GM23338 (cell line): ENCODE data around the gene GSAP. TPM values are rescaled to one million over a fixed set of nuclear protein-coding genes. Genes with fewer than 3 reads are reported as not detected.
"Not testable (repeated sequence)": the region's sequence is repeated elsewhere in the genome, so short reads cannot be mapped to it uniquely, and the experiment has no call there.

Experiments
- ATAC-seq: fragments of 200-7000 bp; cut with Tn5 transposase; 3 replicates; pipeline ENCODE4 v1.9.1; 2020
- DNase-seq: peaks from one replicate; pipeline ENCODE4 v3.0.0-alpha.2; 2015; ENCODE audit warnings: low spot score
- H2AFZ ChIP-seq: fragments of 200-600 bp; sonication (generic); 2 replicates; pipeline ENCODE4 v1.8.0; 2016; ENCODE audit warnings: antibody characterized with exemption, mild to moderate bottlenecking, moderate library complexity
- H3F3A ChIP-seq: fragments of 200-600 bp; sonication (generic); replicated peaks from 2 replicates; pipeline ENCODE4 v1.8.0; 2017; ENCODE audit warnings: antibody characterized with exemption, mixed run types, low read depth
- H3K27ac ChIP-seq: fragments of 200-600 bp; sonication (generic); 2 replicates; pipeline ENCODE4 v1.6.1; 2016; ENCODE audit warnings: low read depth
- H3K27me3 ChIP-seq: fragments of 200-600 bp; sonication (generic); 2 replicates; pipeline ENCODE4 v1.8.0; 2016; ENCODE audit warnings: mild to moderate bottlenecking, mixed run types, moderate library complexity; ENCODE audit not compliant: insufficient read depth
- H3K36me3 ChIP-seq: fragments of 200-600 bp; sonication (generic); 2 replicates; pipeline ENCODE4 v1.8.0; 2016; ENCODE audit warnings: mild to moderate bottlenecking; ENCODE audit not compliant: insufficient read depth
- H3K4me1 ChIP-seq: fragments of 200-600 bp; sonication (generic); 2 replicates; pipeline ENCODE4 v1.8.0; 2016; ENCODE audit warnings: mild to moderate bottlenecking, moderate library complexity; ENCODE audit not compliant: insufficient read depth
- H3K4me2 ChIP-seq: fragments of 200-600 bp; sonication (generic); 2 replicates; pipeline ENCODE4 v1.7.1; 2017; ENCODE audit warnings: mixed run types
- H3K4me3 ChIP-seq: fragments of 200-600 bp; sonication (generic); 2 replicates; pipeline ENCODE4 v1.6.1; 2016; ENCODE audit warnings: mixed run types
- H3K79me2 ChIP-seq: fragments of 200-600 bp; sonication (generic); replicated peaks from 2 replicates; pipeline ENCODE4 v1.8.0; 2017; ENCODE audit warnings: mild to moderate bottlenecking; ENCODE audit not compliant: insufficient read depth
- H3K9me2 ChIP-seq: fragments of 200-600 bp; sonication (generic); 2 replicates; pipeline ENCODE4 v1.8.0; 2017; ENCODE audit not compliant: insufficient read depth
- H4K20me1 ChIP-seq: fragments of 200-600 bp; sonication (generic); replicated peaks from 2 replicates; pipeline ENCODE4 v1.8.0; 2017; ENCODE audit warnings: mild to moderate bottlenecking; ENCODE audit not compliant: insufficient read depth
- H3K27ac Mint-ChIP-seq: 2 replicates; pipeline ENCODE4 v1.8.0; 2020; ENCODE audit warnings: inconsistent platforms, mild to moderate bottlenecking, moderate library complexity, mixed read lengths
- H3K27me3 Mint-ChIP-seq: 3 replicates; pipeline ENCODE4 v1.8.0; 2022; ENCODE audit warnings: low read depth, mild to moderate bottlenecking, moderate library complexity, mixed read lengths, inconsistent platforms; ENCODE audit not compliant: insufficient read depth, poor library complexity
- H3K36me3 Mint-ChIP-seq: 3 replicates; pipeline ENCODE4 v1.8.0; 2021; ENCODE audit warnings: low read depth, mild to moderate bottlenecking, inconsistent platforms, moderate library complexity, mixed read lengths
- H3K4me1 Mint-ChIP-seq: 3 replicates; pipeline ENCODE4 v1.8.0; 2020; ENCODE audit warnings: mild to moderate bottlenecking, inconsistent platforms, mixed read lengths
- H3K4me3 Mint-ChIP-seq: 3 replicates; pipeline ENCODE4 v1.8.0; 2021; ENCODE audit warnings: moderate library complexity, mild to moderate bottlenecking, inconsistent platforms, mixed read lengths
- H3K9me3 Mint-ChIP-seq: 3 replicates; pipeline ENCODE4 v1.8.0; 2020; ENCODE audit warnings: moderate library complexity, mild to moderate bottlenecking, inconsistent platforms, mixed read lengths
- CREB1 ChIP-seq: fragments of 250-450 bp; sonication (Bioruptor Pico); IDR thresholded peaks from 2 replicates; pipeline ENCODE4 v1.5.0; 2020; ENCODE audit warnings: low read depth, mild to moderate bottlenecking, moderate library complexity
- CTCF ChIP-seq, 2 experiments: fragments of 200-600 bp in 1 of 2; sonication (generic) in 1 of 2; conservative IDR thresholded peaks; 2 replicates each; pipeline versions ENCODE4 v1.5.1 to v1.6.1; 2016 to 2017; ENCODE audit warnings: antibody characterized with exemption in 2 of 2, low read depth in 2 of 2, mild to moderate bottlenecking in 2 of 2, moderate library complexity in 1 of 2
- ETS1 ChIP-seq: IDR thresholded peaks from 2 replicates; pipeline ENCODE4 v1.6.1; 2016; ENCODE audit warnings: antibody characterized with exemption
- EZH2 ChIP-seq: fragments of 200-600 bp; sonication (generic); IDR thresholded peaks from one replicate; pipeline ENCODE4 v1.8.0; 2017; ENCODE audit warnings: antibody characterized with exemption, mild to moderate bottlenecking, low read depth; ENCODE audit not compliant: unreplicated experiment
- EZH2phosphoT487 ChIP-seq: fragments of 200-600 bp; sonication (generic); IDR thresholded peaks from one replicate; pipeline ENCODE4 v1.8.1; 2018; ENCODE audit warnings: antibody characterized with exemption; ENCODE audit not compliant: unreplicated experiment
- JUNB ChIP-seq: IDR thresholded peaks from one replicate; pipeline ENCODE4 v1.6.1; 2016; ENCODE audit warnings: antibody characterized with exemption; ENCODE audit not compliant: unreplicated experiment
- NANOG ChIP-seq: IDR thresholded peaks from 2 replicates; pipeline ENCODE4 v1.6.1; 2016; ENCODE audit warnings: antibody characterized with exemption, borderline replicate concordance
- POLR2AphosphoS5 ChIP-seq: IDR thresholded peaks from 2 replicates; pipeline ENCODE4 v1.6.1; 2016; ENCODE audit warnings: antibody characterized with exemption, low read depth
- REST ChIP-seq: IDR thresholded peaks from one replicate; pipeline ENCODE4 v1.6.1; 2018; ENCODE audit warnings: antibody characterized with exemption; ENCODE audit not compliant: unreplicated experiment
- STAT1 ChIP-seq: IDR thresholded peaks from one replicate; pipeline ENCODE4 v1.6.1; 2016; ENCODE audit warnings: antibody characterized with exemption; ENCODE audit not compliant: unreplicated experiment
- ZNF114 ChIP-seq: fragments of 250-450 bp; sonication (Bioruptor Pico); IDR thresholded peaks from 2 replicates; pipeline ENCODE4 v1.5.0; 2020; ENCODE audit warnings: mild to moderate bottlenecking, moderate library complexity
- ZNF331 ChIP-seq: fragments of 250-450 bp; sonication (Bioruptor Pico); IDR thresholded peaks from 2 replicates; pipeline ENCODE4 v1.5.0; 2020; ENCODE audit warnings: low read depth, mild to moderate bottlenecking, moderate library complexity
- polyA plus RNA-seq: library from polyadenylated mRNA; unstranded; fragments of >200 nt; fragmentation: Nextera tagmentation; extraction: Ambion mirVana; gene quantifications from 2 replicates; pipeline ENCODE4 v1.2.1, GENCODE V29; 2016
- total RNA-seq: library from RNA; depleted of rRNA; stranded (reverse); fragments of >200 nt; shearing (Covaris generic); gene quantifications from 2 replicates; pipeline ENCODE4 v1.2.3, GENCODE V29; 2014

The GSAP gene
- total and polyA plus RNA-seq, 2 experiments from 2014 or later: 0.63 to 1.1 TPM

- TF ChIP-seq REST: no peak
- TF ChIP-seq CREB1 (CRISPR knock-in tag): no peak
- TF ChIP-seq POLR2AphosphoS5: no peak
- TF ChIP-seq EZH2phosphoT487: no peak
- TF ChIP-seq ZNF114 (CRISPR knock-in tag): no peak
- TF ChIP-seq ETS1: no peak
- TF ChIP-seq ZNF331 (CRISPR knock-in tag): no peak
- no peak for TF ChIP-seq EZH2
- TF ChIP-seq JUNB: no peak
Measured at GRCh38 chr7:77276120-77276519, 140.0 kb downstream of the GSAP start (continued).

- not testable (repeated sequence) for H3K4me3 Mint-ChIP-seq, H3F3A ChIP-seq, H3K4me2 ChIP-seq, DNase-seq, H3K36me3 ChIP-seq, H3K36me3 Mint-ChIP-seq, H3K27me3 Mint-ChIP-seq, H3K79me2 ChIP-seq, H3K27ac ChIP-seq, H3K4me1 Mint-ChIP-seq, H3K27ac Mint-ChIP-seq, H3K4me1 ChIP-seq, H3K9me3 Mint-ChIP-seq, H4K20me1 ChIP-seq, ATAC-seq, H3K9me2 ChIP-seq, H3K4me3 ChIP-seq, H3K27me3 ChIP-seq, H2AFZ ChIP-seq
Measured at GRCh38 chr7:77275663-77276062, 140.5 kb downstream of the GSAP start.

GRCh38 chr7:77271766-77272165 is 144.4 kb downstream of the GSAP start:
- H3K79me2 ChIP-seq: no peaks in the 10 kb centered on the region
- H3K4me3 ChIP-seq: no peak overlapping the region
- TF ChIP-seq CREB1 (CRISPR knock-in tag): no peak
- no peak for TF ChIP-seq ZNF331 (CRISPR knock-in tag)
- no peak for TF ChIP-seq JUNB
- TF ChIP-seq REST: no peak
- TF ChIP-seq ZNF114 (CRISPR knock-in tag): no peak
- TF ChIP-seq POLR2AphosphoS5: no peak
- TF ChIP-seq STAT1: no peak
- TF ChIP-seq NANOG: no peak
- TF ChIP-seq ETS1: no peak
- no peak for TF ChIP-seq CTCF (conservative IDR thresholded peaks at IDR 0.05; ENCODE audit: low read depth in 2 of 2)
- TF ChIP-seq EZH2phosphoT487: no peak

More at GRCh38 chr7:77271766-77272165, 144.4 kb downstream of the GSAP start:
- H3K4me2 ChIP-seq: no peak overlapping the region
- no peaks in the 10 kb centered on the region for H3F3A ChIP-seq
- ATAC-seq (no peak), DNase-seq (no peak)
- Mint-ChIP-seq H3K36me3 (no peaks in the 10 kb centered on the region), H3K9me3 (no peaks in the 10 kb centered on the region), H3K4me1 (no peaks in the 10 kb centered on the region), H3K27me3 (peaks cover 4% of the 10 kb centered on the region), H3K27ac (no peak overlapping the region), H3K4me3 (no peak overlapping the region)
- no peaks in the 10 kb centered on the region for H4K20me1 ChIP-seq
- no peaks in the 10 kb centered on the region for H3K27me3 ChIP-seq
- H3K36me3 ChIP-seq: no peaks in the 10 kb centered on the region
- H3K9me2 ChIP-seq: no peaks in the 10 kb centered on the region
- H3K27ac ChIP-seq: no peak overlapping the region
- no peak overlapping the region for H2AFZ ChIP-seq
- H3K4me1 ChIP-seq: no peaks in the 10 kb centered on the region
